ENCODE measurements around the gene LMX1B.

DNA sequence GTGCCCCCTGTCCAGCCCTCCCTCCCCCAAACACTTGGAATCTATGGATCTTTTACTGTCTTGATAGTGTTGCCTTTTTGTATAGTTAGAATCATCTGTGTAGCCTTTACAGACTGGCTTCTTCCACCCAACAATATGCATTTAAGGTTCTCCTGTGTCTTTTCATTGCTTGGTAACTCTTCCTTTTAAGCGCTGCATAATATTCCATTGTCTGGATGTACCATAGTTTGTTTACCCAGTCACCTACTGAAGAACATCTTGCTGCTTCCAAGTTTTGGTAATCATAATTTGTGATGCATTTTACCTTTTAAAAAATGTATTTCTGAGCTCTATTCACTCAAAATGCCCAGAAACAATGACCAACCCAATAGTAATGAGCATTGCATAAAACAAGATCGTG, 17.7 kb upstream of the LMX1B start:
- TF ChIP-seq, protein P1, sequence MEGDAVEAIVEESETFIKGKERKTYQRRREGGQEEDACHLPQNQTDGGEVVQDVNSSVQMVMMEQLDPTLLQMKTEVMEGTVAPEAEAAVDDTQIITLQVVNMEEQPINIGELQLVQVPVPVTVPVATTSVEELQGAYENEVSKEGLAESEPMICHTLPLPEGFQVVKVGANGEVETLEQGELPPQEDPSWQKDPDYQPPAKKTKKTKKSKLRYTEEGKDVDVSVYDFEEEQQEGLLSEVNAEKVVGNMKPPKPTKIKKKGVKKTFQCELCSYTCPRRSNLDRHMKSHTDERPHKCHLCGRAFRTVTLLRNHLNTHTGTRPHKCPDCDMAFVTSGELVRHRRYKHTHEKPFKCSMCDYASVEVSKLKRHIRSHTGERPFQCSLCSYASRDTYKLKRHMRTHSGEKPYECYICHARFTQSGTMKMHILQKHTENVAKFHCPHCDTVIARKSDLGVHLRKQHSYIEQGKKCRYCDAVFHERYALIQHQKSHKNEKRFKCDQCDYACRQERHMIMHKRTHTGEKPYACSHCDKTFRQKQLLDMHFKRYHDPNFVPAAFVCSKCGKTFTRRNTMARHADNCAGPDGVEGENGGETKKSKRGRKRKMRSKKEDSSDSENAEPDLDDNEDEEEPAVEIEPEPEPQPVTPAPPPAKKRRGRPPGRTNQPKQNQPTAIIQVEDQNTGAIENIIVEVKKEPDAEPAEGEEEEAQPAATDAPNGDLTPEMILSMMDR (IDR thresholded peaks at IDR 0.05; ENCODE audit: insufficient read depth, low read length, poor library complexity, severe bottlenecking) = no peak
- TF ChIP-seq EZH2phosphoT487 (conservative IDR thresholded peaks at IDR 0.05; ENCODE audit: low read length) = no peak

All from SU-DHL-6 (cell line).